B cell (primary cell): Measurements from ENCODE around the gene TPBGL.

Experiments used
- EZH2 ChIP-seq: IDR thresholded peaks from 2 replicates; pipeline ENCODE4 v1.6.1; 2012; ENCODE audit warnings: borderline replicate concordance, low read depth, mild to moderate bottlenecking, moderate library complexity, low read length; ENCODE audit not compliant: insufficient read depth, poor library complexity, severe bottlenecking
- TF ChIP-seq, protein P1 (sequence below): fragments of 200-600 bp; IDR thresholded peaks from one replicate; pipeline ENCODE4 v1.8.0; 2022; ENCODE audit warnings: antibody characterized with exemption, mild to moderate bottlenecking

DNA sequence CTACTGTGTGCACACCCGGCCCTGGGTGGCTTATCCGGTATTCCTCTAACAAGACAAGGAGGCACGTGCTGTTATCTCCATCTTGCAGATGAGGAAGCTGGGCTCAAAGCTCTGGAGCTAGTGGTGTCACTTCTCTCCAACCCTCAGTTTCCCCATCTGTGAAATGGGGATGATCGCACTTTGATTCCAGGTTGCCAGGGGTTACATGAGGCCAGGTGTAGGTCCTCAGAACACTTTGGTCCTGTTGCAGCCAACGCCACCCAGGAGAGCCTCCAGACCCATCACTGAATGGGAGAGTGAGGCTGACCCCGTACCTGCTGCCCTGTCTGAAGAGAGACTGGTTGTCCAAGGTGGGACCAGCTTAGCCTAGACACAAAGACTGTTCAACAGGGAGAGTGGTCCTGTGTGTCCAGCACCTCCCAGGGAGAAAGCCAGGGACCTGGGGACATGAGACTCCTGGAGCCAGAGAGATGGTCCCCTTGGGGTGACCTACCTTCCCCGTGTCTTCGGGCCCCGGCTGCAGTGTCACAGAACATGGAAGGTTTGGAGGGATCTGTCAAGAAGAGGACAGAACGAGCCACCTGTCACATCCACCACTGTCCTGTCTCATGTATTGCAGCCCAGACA, 41.0 kb downstream of the TPBGL start:
- TF ChIP-seq, protein P1, sequence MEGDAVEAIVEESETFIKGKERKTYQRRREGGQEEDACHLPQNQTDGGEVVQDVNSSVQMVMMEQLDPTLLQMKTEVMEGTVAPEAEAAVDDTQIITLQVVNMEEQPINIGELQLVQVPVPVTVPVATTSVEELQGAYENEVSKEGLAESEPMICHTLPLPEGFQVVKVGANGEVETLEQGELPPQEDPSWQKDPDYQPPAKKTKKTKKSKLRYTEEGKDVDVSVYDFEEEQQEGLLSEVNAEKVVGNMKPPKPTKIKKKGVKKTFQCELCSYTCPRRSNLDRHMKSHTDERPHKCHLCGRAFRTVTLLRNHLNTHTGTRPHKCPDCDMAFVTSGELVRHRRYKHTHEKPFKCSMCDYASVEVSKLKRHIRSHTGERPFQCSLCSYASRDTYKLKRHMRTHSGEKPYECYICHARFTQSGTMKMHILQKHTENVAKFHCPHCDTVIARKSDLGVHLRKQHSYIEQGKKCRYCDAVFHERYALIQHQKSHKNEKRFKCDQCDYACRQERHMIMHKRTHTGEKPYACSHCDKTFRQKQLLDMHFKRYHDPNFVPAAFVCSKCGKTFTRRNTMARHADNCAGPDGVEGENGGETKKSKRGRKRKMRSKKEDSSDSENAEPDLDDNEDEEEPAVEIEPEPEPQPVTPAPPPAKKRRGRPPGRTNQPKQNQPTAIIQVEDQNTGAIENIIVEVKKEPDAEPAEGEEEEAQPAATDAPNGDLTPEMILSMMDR: no peak
- no peak for TF ChIP-seq EZH2
